GM20000 (cell line): ENCODE measurements around the gene SPSB3.
"Not testable (repeated sequence)": the region's sequence is repeated elsewhere in the genome, so short reads cannot be mapped to it uniquely, and the experiment has no call there.

Source experiments
- DNase-seq: peaks from one replicate; pipeline ENCODE4 v3.0.0; 2012; ENCODE audit warnings: low spot score
- TF ChIP-seq, protein P1 (sequence below): IDR thresholded peaks from 2 replicates; pipeline ENCODE4 v1.5.1; 2012; ENCODE audit warnings: mild to moderate bottlenecking, control low read depth; ENCODE audit errors: extremely low read depth, missing control alignments

SPSB3 gene

DNA sequence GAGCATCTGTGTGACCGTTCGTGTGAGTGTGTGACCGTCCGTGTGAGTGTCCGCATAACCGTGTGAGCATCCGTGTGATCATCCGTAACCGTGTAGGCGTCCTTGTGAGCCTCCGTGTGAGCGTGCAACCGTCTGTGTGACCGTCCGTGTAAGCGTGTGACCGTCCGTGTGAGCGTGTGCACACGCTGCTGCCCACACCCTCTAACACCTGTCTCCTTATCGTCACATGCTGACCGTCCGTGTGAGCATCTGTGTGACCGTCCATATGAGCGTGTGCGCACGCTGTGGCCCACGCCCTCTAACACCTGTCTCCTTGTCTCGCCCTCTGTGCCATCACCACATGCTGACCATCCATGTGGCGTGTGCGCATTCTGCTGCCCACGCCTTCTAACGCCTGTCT is 42.1 kb downstream of the SPSB3 start:
- no peak for DNase-seq
- TF ChIP-seq, protein P1, sequence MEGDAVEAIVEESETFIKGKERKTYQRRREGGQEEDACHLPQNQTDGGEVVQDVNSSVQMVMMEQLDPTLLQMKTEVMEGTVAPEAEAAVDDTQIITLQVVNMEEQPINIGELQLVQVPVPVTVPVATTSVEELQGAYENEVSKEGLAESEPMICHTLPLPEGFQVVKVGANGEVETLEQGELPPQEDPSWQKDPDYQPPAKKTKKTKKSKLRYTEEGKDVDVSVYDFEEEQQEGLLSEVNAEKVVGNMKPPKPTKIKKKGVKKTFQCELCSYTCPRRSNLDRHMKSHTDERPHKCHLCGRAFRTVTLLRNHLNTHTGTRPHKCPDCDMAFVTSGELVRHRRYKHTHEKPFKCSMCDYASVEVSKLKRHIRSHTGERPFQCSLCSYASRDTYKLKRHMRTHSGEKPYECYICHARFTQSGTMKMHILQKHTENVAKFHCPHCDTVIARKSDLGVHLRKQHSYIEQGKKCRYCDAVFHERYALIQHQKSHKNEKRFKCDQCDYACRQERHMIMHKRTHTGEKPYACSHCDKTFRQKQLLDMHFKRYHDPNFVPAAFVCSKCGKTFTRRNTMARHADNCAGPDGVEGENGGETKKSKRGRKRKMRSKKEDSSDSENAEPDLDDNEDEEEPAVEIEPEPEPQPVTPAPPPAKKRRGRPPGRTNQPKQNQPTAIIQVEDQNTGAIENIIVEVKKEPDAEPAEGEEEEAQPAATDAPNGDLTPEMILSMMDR = no peak

DNA sequence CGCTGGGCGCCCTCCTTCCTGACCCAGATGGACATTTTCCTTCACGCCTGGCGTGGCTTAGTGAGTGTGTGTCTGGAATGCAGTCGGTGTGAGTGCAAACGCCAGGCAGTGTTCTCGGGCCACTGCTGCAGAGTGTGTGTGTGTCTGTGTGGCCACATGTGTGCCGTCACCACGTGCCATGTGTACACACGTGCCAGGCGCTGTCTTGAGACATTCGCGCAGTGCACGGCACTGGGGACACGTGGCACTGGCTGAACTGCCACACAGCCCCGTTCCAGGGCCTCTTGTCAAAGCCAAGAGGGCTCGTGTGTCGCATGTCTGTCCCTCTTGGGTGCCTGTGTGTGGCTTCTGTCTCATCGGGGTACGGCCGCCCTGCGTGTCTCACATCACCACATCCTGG is 47.6 kb downstream of the SPSB3 start:
- DNase-seq = no peak

DNA sequence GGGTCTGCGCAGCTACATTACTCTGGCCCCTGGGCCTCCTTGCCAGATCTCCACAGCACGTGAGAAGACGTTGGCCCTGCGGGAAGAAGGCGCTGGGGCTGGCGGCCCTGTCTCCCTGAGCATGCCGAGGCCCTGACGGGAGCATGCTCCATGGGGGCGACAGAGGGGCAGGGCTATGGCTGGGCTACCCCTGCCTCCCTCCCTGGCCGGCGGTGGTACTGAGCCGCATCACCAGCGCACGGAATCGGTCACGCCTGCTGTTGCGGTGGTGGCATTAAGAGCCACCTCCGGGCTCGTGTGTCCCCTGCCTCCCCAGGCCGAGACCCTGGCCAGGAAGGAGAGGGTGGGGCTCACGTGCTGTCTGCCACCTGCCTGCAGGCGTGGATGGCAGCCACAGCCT is 48.2 kb downstream of the SPSB3 start:
- TF ChIP-seq, protein P1 = no peak
- DNase-seq = no peak

More for the DNA sequence above, 47.6 kb downstream of the SPSB3 start:
- TF ChIP-seq, protein P1 = no peak

DNA sequence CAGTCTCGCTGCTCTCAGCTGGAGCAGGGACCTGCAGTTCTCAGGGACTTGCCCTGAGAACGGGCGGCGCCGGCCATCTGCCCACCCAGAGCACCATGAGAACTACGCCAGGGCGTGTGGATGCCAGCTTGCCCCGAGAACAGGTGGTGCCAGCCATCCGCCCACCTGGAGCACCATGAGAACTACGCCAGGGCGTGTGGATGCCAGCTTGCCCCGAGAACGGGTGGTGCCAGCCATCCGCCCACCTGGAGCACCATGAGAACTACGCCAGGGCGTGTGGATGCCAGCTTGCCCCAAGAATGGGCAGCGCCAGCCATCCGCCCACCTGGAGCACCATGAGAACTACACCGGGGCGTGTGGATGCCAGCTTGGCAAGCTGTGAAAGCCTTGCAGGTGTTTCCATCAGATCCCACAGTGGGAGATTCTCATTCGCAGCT is 49.8 kb downstream of the SPSB3 start:
- DNase-seq = not testable (repeated sequence)

DNA sequence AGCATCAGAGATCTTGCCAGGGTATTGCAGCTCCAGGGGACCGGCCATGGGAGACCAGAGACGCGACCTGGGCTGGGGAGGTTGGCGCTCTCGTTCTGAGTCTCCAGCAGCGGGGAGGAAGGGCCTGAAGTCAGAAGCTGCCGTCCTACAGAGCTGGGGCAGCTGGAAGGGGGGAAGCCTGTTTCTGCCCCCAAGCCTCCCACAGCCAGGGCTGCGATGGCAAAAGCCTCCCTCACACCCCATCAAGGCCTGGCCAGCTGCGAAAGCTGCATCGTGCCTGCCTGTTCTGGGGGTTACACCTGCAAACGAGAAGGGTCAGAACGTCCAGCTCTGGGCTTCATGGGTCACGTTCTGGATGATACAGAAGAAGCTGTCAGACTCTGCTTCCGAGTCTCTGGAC is 50.3 kb downstream of the SPSB3 start:
- no peak for DNase-seq
- TF ChIP-seq, protein P1 = no peak

DNA sequence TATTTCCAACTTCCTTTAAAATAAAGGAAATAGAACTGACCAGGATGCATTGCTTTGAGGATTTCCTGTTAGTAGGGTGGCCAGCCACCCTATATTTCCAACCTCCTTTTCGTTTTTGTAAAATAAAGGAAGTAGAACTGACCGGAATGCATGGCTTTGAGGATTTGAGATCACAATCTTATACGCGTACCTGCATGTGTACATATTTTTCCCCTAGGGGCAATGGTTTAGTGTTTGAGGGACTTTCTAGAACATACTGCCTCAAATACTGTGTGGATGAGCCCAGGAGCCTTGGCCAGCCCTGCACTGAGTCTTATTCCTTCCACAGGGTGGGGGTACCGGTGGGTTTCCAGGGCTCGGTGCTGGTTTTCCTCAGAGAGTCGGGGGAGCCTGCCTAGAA is 50.8 kb downstream of the SPSB3 start:
- TF ChIP-seq, protein P1 = no peak
- DNase-seq = no peak

DNA sequence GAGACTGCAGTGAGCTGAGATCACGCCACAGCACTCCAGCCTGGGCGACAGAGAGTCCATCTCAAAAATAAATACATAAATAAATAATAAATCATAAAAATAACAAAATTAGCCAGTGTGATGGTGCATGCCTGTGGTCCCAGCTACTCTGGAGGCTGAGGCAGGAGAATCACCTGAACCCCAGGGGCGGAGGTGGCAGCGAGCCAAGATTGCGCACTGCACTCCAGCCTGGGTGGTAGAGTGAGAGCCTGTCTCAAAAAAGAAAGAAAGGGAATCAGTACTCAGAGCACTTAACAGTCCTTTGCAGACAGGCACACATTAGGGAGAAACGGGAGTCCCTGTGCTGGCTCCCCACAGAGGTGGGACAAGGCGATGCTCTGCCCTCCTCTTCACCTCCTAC is 51.3 kb downstream of the SPSB3 start:
- DNase-seq = no peak
- TF ChIP-seq, protein P1 = no peak

DNA sequence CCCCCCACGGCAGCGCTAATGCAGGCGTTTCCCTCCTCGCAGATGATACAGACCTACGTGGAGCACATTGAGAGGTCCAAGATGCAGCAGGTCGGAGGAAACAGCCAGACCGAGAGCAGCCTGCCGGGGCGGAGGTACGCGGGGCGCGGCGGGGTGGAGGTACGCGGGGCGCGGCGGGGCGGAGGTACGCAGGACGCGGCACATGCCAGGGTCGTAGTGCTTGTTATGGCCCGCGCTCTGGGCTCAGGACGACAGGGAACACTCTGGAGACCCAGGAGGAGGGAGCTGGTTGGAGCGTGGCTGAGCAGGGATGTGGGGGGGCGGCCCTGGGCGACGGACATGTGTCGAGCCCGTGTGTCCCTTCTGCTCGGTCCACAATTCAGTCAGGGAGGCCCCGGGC is 52.9 kb downstream of the SPSB3 start:
- DNase-seq = no peak
- TF ChIP-seq, protein P1 = no peak
